Measurements from ENCODE around the gene SCML1.

The SCML1 gene

GRCh38 chrX:17740137-17741122, 3.1 kb downstream of the SCML1 start:
- CTCF ChIA-PET, result no interaction called here
- no peak for DNase-seq (ENCODE audit: low read depth, low spot score)
- no peak overlapping the region for H3K4me3 ChIP-seq (ENCODE audit: low read depth, low read length)
- POLR2A ChIA-PET, result no interaction called here
- no peak for TF ChIP-seq CTCF (IDR thresholded peaks at IDR 0.05; ENCODE audit: insufficient read depth, low read length, missing control alignments)

- no peak overlapping the region for H3K4me3 ChIP-seq (ENCODE audit: low read depth, low read length)
- POLR2A ChIA-PET, result no interaction called here
- no peak for DNase-seq (ENCODE audit: low read depth, low spot score)
Measured at GRCh38 chrX:17741123-17741511, 3.8 kb downstream of the SCML1 start.

GRCh38 chrX:17743913-17744312, 6.6 kb downstream of the SCML1 start:
- CTCF ChIA-PET, result interaction anchor here (2.9 kb wide), 1 partner anchor 634 kb away, joined by 10 read pairs; no protein-coding TSS in a partner anchor
- no peak for TF ChIP-seq CTCF (IDR thresholded peaks at IDR 0.05; ENCODE audit: insufficient read depth, low read length, missing control alignments)

More at GRCh38 chrX:17741123-17741511, 3.8 kb downstream of the SCML1 start:
- CTCF ChIA-PET, result no interaction called here
- no peak for TF ChIP-seq CTCF (IDR thresholded peaks at IDR 0.05; ENCODE audit: insufficient read depth, low read length, missing control alignments)

GRCh38 chrX:17744896-17745523, 7.7 kb downstream of the SCML1 start:
- ChIA-PET POLR2A (no interaction called here), CTCF (interaction anchor here (1.2 to 2.9 kb wide), 2 partner anchors 623 to 633 kb away, joined by 4 to 10 read pairs; no protein-coding TSS in a partner anchor)
- TF ChIP-seq CTCF (IDR thresholded peaks at IDR 0.05; ENCODE audit: insufficient read depth, low read length, missing control alignments), result no peak
- DNase-seq (ENCODE audit: low read depth, low spot score), result no peak
- H3K4me3 ChIP-seq (ENCODE audit: low read depth, low read length), result no peak overlapping the region

More at GRCh38 chrX:17743913-17744312, 6.6 kb downstream of the SCML1 start:
- H3K4me3 ChIP-seq (ENCODE audit: low read depth, low read length), result no peak overlapping the region
- no peak for DNase-seq (ENCODE audit: low read depth, low spot score)
- POLR2A ChIA-PET, result no interaction called here

- ChIA-PET POLR2A (no interaction called here), CTCF (no interaction called here)
- no peak for TF ChIP-seq CTCF (IDR thresholded peaks at IDR 0.05; ENCODE audit: insufficient read depth, low read length, missing control alignments)
- H3K4me3 ChIP-seq (ENCODE audit: low read depth, low read length), result no peak overlapping the region
- no peak for DNase-seq (ENCODE audit: low read depth, low spot score)
Measured at GRCh38 chrX:17747692-17748091, 10.4 kb downstream of the SCML1 start.

GRCh38 chrX:17748684-17749083, 11.4 kb downstream of the SCML1 start:
- no peak overlapping the region for H3K4me3 ChIP-seq (ENCODE audit: low read depth, low read length)
- no peak for TF ChIP-seq CTCF (IDR thresholded peaks at IDR 0.05; ENCODE audit: insufficient read depth, low read length, missing control alignments)
- CTCF ChIA-PET, result no interaction called here
- DNase-seq (ENCODE audit: low read depth, low spot score), result no peak
- POLR2A ChIA-PET, result no interaction called here
